ENCODE results near the gene YAE1. TPM values are rescaled to one million over a fixed set of nuclear protein-coding genes. Genes with fewer than 3 reads are reported as not detected.
A peak's percentile ranks its signal among the peaks of the same experiment; 100 is the strongest.

The YAE1 gene
- total RNA-seq, 2 experiments from 2014 or later = 17.7 to 20.1 TPM

DNA sequence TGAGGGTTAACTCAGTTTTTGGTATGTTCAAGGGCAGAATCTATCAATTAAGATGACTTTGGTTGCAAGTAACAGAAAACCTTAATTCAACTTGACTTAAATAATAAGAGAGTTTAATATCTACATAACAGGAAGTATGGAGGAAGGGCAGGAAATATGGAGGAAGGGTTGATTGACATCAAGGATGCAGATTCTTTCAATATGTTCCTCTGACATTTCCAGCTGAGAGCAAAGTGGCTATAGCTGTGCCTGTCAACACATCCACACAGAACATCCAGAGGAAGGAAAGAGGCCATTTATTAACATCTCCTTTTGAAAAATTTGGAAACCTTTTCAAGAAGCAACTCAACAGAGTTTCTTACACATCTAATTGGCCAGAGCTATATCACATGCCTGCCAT lies 37.7 kb downstream of the YAE1 start:
- POLR2A ChIA-PET = no interaction called here
- peaks cover 30% of the 10 kb centered on the region for H3K4me1 Mint-ChIP-seq
- H3K4me3 Mint-ChIP-seq = no peak overlapping the region
- H3K9me3 Mint-ChIP-seq = peaks cover 12% of the 10 kb centered on the region
- peaks cover 1% of the 10 kb centered on the region for H3K27me3 Mint-ChIP-seq
- H3K27ac Mint-ChIP-seq = no peak overlapping the region
- DNase-seq (no peak), ATAC-seq (ENCODE audit: low read depth) (no peak)
- peaks cover 7% of the 10 kb centered on the region for H3K36me3 Mint-ChIP-seq

DNA sequence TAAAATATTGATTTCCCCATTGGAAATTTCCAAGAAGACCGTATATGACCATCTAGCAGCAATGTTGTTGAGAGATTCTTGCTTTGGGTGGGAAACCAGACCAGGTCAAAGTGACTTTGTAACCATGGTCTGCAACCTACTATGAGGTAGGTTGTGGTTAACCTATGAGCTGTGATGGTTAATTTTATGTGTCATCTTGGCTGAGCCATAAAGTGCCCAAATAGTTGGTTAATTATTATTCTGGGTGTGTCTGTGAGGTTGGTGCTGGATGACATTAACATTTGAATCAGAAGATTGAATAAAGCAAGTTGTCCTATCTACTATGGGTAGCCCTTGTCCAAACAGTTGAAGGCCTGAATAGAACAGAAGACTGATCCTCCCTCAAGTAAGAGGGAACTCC lies 38.9 kb downstream of the YAE1 start:
- Mint-ChIP-seq H3K4me1 (peaks cover 38% of the 10 kb centered on the region), H3K4me3 (no peak overlapping the region), H3K9me3 (peaks cover 12% of the 10 kb centered on the region), H3K27ac (no peak overlapping the region), H3K36me3 (peaks cover 9% of the 10 kb centered on the region), H3K27me3 (peaks cover 5% of the 10 kb centered on the region)
- POLR2A ChIA-PET = interaction anchor here (0.8 kb wide), 1 partner anchor 18 kb away, joined by 3 read pairs; the partner anchor contains the start of gene RALA
- ATAC-seq (ENCODE audit: low read depth) = no peak
- DNase-seq = no peak

DNA sequence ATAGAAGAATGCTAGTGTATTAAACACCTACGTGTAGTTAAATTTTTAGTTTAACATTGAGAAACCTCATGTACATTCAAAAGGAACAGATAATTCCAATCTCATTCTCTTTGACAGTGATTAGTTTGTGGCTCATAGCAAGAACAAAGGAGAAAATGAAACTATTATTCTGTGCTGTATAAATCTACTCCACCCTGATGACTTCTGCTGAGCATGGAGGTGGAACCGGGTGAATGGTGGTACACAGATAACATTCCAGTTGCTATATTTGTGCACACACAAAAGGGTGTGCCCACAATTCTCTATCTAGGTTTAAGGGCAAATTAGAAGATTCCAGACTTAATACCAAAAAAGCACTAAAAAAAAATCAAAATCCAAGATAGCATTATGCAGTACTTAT lies 40.1 kb downstream of the YAE1 start:
- POLR2A ChIA-PET = no interaction called here
- no peak overlapping the region for H3K27ac Mint-ChIP-seq
- DNase-seq = no peak
- H3K27me3 Mint-ChIP-seq = peaks cover 9% of the 10 kb centered on the region
- peak; percentile 49 for ATAC-seq (ENCODE audit: low read depth)
- peaks cover 38% of the 10 kb centered on the region for H3K4me1 Mint-ChIP-seq
- H3K9me3 Mint-ChIP-seq = peaks cover 12% of the 10 kb centered on the region
- H3K36me3 Mint-ChIP-seq = peaks cover 11% of the 10 kb centered on the region
- H3K4me3 Mint-ChIP-seq = no peak overlapping the region

DNA sequence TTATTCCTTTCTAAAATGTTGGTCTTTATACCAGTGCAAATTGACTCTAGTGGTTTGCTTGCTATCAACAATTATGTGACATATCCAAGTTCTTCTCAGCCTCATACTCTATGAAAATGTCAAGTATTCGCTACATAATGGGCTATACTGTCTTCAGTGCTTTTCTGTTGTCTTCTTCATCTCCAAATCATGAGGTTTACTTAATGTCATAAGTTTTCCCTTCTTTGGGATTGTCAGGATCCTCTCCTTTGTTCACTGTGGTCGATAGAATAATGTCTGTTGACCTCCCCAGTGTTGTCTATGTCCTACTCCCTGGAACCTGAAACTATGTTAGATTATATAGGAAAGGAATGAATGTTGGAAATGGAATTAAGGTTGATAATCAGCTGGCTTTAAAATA lies 40.7 kb downstream of the YAE1 start:
- no peak for ATAC-seq (ENCODE audit: low read depth)
- no peak for DNase-seq
- H3K36me3 Mint-ChIP-seq = peaks cover 11% of the 10 kb centered on the region
- peaks cover 38% of the 10 kb centered on the region for H3K4me1 Mint-ChIP-seq
- peaks cover 10% of the 10 kb centered on the region for H3K27me3 Mint-ChIP-seq
- no peak overlapping the region for H3K4me3 Mint-ChIP-seq
- no peak overlapping the region for H3K27ac Mint-ChIP-seq
- peaks cover 12% of the 10 kb centered on the region for H3K9me3 Mint-ChIP-seq
- POLR2A ChIA-PET = no interaction called here

DNA sequence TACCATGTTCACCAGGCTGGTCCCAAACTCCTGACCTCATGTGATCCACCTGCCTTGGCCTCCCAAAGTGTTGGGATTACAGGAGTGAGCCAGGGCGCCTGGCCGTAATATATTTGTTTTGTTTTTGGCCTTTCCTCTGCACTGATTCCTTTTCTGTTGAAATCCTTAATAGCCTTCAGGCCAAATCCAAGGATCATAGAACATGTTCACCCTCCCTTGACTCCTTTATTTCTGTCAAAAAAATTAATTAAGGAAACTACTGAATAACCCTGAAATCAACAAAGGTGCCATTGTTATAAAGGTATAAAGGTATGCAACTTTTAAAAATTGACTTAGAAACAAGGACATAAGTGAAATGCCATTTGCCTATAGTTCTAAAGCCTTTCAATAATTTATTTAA lies 41.7 kb downstream of the YAE1 start:
- ATAC-seq (ENCODE audit: low read depth) (no peak), DNase-seq (no peak)
- peaks cover 38% of the 10 kb centered on the region for H3K4me1 Mint-ChIP-seq
- H3K27me3 Mint-ChIP-seq = peaks cover 14% of the 10 kb centered on the region
- H3K9me3 Mint-ChIP-seq = peaks cover 12% of the 10 kb centered on the region
- POLR2A ChIA-PET = no interaction called here
- no peak overlapping the region for H3K4me3 Mint-ChIP-seq
- peaks cover 11% of the 10 kb centered on the region for H3K36me3 Mint-ChIP-seq
- H3K27ac Mint-ChIP-seq = no peak overlapping the region

DNA sequence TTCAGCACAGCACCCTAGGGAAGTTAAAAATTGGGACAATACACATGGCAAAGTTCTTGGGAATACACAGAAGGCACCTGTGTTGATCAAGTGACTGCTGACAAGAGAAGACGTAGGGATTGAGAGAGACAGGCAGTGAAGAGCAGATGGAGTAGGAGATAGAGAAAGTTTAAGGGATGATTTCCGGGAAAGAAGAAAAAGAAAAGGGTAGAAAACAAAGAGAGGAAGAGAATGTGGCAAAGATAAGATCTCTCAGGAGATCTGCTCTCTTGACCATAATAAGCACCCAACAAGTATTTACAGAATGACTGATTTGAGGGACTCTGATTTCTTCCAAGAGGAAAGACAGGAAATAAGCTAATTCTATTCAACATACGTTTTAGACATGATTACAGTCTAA lies 42.1 kb downstream of the YAE1 start:
- POLR2A ChIA-PET = interaction anchor here (1.4 to 2.2 kb wide), 2 partner anchors 14 to 16 kb away, joined by 4 to 5 read pairs; no protein-coding TSS in a partner anchor
- peaks cover 12% of the 10 kb centered on the region for H3K9me3 Mint-ChIP-seq
- peaks cover 17% of the 10 kb centered on the region for H3K27me3 Mint-ChIP-seq
- no peak overlapping the region for H3K27ac Mint-ChIP-seq
- ATAC-seq (ENCODE audit: low read depth) (no peak), DNase-seq (no peak)
- H3K4me3 Mint-ChIP-seq = peak overlapping the region; percentile 4
- H3K36me3 Mint-ChIP-seq = peaks cover 11% of the 10 kb centered on the region
- H3K4me1 Mint-ChIP-seq = peaks cover 38% of the 10 kb centered on the region

DNA sequence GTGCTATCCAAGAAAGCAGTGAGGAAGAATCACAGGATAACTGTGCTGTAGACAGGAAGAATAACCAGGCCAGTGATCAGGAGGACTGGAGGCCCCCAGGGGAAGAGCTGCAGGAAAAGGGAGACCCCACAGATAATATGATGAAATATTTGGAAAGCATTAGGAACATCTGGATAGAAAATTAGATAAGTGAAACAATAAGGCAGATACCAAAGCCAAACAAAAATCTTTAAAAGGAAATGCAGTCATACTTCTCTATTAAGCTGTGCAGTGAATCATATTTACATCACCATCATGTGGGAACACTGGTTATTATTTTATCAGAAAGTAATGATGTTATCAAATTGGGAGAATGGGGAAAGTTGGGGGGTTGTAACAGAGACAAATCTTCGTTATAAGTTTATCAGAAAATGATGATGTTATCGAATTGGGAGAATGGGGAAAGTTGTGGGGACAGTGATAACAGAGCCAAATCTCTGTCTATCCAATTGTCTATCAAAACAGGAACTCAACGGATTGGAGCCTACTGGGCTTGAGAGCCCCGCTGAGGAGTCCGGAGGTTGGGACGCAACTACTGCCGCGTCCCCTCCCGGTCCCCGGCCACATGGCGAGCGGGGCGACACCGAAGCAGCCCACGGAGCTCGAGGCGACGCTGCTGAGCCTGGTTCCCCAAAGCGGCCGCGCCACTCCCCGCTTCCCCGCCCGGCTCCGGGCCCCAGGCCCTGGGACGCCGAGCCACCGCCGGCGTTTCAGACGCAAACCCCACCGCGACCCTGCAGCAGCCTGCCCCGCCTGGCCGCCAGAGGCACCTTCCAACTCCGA lies 43.1 kb downstream of the YAE1 start:
- Mint-ChIP-seq H3K27me3 (peaks cover 18% of the 10 kb centered on the region), H3K4me3 (peak overlapping the region; percentile 71), H3K27ac (no peak overlapping the region), H3K9me3 (peaks cover 6% of the 10 kb centered on the region), H3K4me1 (peaks cover 35% of the 10 kb centered on the region), H3K36me3 (peaks cover 11% of the 10 kb centered on the region)
- POLR2A ChIA-PET = interaction anchor here (0.7 to 2.2 kb wide), 3 partner anchors 13 to 284 kb away, joined by 3 to 5 read pairs (median 4); no protein-coding TSS in a partner anchor
- ATAC-seq (ENCODE audit: low read depth) = peak; percentile 53
- DNase-seq = peak; percentile 40

DNA sequence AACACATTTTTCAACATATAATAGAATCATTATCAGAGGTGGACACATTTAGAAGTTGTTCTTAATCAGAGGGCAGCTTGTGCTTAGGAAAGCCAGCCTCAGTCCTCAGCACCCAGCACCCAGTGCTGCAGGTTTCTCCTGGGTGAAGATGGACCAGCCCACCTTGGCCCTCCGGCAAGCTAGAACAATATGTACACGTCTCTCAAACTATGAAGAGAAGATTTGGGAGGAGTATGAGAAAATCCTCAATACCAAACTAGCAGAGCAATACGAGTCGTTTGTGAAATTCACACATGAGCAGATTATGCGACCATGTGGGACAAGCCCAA lies 43.7 kb downstream of the YAE1 start:
- ATAC-seq (ENCODE audit: low read depth) = no peak
- POLR2A ChIA-PET = interaction anchor here (0.7 to 2.2 kb wide), 2 partner anchors 13 to 283 kb away, joined by 3 to 5 read pairs; no protein-coding TSS in a partner anchor
- DNase-seq = no peak
- Mint-ChIP-seq H3K27me3 (peaks cover 18% of the 10 kb centered on the region), H3K27ac (no peak overlapping the region), H3K9me3 (peaks cover 6% of the 10 kb centered on the region), H3K36me3 (peaks cover 9% of the 10 kb centered on the region), H3K4me1 (peaks cover 32% of the 10 kb centered on the region), H3K4me3 (peak overlapping the region; percentile 71)

DNA sequence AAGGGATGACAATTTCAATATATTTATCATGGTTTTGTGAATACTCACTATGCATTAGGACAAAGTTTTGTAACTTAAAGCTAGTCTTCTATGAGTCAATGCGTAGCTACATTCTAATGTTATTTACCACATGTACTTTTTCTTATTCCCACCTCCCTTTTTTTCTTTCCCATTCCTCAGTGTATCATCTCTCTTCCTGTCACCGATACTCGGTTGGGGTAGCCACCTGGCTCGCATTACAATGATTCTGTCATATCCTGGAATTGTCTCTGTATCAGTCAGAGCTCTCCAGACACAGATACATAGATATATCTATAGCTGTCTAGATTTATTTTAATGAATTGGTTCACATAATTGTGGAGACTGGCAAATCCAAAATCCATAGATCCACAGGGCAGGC lies 47.4 kb downstream of the YAE1 start:
- peaks cover 11% of the 10 kb centered on the region for H3K4me1 Mint-ChIP-seq
- POLR2A ChIA-PET = interaction anchor here (2.1 kb wide), 1 partner anchor 9 kb away, joined by 7 read pairs; the partner anchor contains the start of gene RALA
- H3K9me3 Mint-ChIP-seq = no peaks in the 10 kb centered on the region
- ATAC-seq (ENCODE audit: low read depth) = no peak
- no peak overlapping the region for H3K4me3 Mint-ChIP-seq
- no peak overlapping the region for H3K27ac Mint-ChIP-seq
- DNase-seq = no peak
- H3K36me3 Mint-ChIP-seq = peaks cover 4% of the 10 kb centered on the region
- H3K27me3 Mint-ChIP-seq = peaks cover 25% of the 10 kb centered on the region

DNA sequence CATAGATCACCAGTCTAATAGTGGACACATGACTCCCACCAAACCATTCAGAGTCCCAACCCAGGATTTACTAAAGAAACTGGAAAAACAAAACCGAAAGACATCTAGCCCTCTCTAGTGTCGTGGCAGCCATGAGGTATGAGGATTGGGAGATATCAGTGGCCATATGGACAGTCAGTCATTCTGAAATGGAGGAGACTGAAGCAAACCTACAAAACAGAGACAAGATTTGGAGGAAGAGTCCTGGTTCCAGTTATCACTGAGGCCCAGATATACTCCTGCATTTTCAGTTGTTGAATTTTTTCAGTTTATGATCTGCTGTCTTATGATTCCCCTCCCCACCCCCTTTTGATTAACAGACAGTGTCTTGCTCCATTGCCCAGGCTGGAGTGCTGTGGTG lies 48.1 kb downstream of the YAE1 start:
- Mint-ChIP-seq H3K4me3 (no peak overlapping the region), H3K27ac (no peak overlapping the region), H3K36me3 (peaks cover 4% of the 10 kb centered on the region), H3K27me3 (peaks cover 22% of the 10 kb centered on the region), H3K4me1 (peaks cover 6% of the 10 kb centered on the region), H3K9me3 (no peaks in the 10 kb centered on the region)
- DNase-seq (no peak), ATAC-seq (ENCODE audit: low read depth) (no peak)
- POLR2A ChIA-PET = interaction anchor here (2.1 kb wide), 1 partner anchor 9 kb away, joined by 7 read pairs; the partner anchor contains the start of gene RALA

DNA sequence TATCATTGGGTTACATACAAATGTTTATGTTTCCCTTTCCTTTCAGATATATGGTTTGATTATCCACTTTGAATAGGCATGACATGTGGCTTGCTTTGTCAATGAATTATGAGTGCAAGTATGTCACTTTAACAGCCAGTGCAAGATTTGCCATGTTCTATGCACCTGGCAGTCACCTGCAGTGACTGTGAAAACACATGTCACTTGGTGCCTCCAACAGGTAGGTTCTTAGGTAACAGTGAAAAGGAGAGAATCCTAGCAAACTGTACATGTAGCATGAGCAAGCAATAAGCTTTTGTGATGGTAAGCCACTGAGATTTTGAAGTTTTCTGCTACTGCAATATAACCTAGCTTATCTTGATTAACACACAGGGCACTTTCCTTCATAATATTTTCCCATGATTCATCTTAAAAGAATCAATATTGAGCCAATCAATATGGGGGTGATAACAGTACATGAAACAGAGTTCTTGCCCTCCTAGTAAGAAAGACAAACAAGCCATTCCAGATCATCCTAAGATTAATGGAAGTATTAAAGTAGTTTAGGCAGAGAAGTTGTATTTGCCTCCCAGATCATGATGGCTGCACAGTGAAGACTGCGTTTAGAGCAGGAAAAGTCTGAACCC lies 49.3 kb downstream of the YAE1 start:
- peaks cover 2% of the 10 kb centered on the region for H3K4me1 Mint-ChIP-seq
- no peak overlapping the region for H3K27ac Mint-ChIP-seq
- POLR2A ChIA-PET = no interaction called here
- ATAC-seq (ENCODE audit: low read depth) (no peak), DNase-seq (no peak)
- H3K36me3 Mint-ChIP-seq = peaks cover 2% of the 10 kb centered on the region
- peaks cover 20% of the 10 kb centered on the region for H3K27me3 Mint-ChIP-seq
- H3K4me3 Mint-ChIP-seq = no peak overlapping the region
- no peaks in the 10 kb centered on the region for H3K9me3 Mint-ChIP-seq

DNA sequence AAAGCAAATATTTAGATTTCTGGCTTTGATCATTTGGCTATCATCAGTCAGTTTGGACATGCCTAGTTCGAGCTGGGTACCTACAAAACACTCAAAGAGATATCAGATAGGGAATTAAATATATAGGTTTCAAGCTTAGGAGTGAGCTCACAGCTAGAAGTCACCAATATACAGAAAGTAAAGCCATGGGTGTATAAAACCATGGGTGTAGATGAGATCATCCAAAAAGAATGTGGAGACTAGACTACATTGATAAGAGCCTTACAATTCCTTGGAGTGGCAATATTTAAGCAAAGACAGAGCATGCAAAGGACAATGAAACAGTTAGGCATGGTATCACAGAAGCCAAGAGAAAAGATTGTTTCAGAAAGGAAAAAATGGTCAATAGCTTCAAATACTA lies 49.9 kb downstream of the YAE1 start:
- peaks cover 2% of the 10 kb centered on the region for H3K4me1 Mint-ChIP-seq
- POLR2A ChIA-PET = no interaction called here

DNA sequence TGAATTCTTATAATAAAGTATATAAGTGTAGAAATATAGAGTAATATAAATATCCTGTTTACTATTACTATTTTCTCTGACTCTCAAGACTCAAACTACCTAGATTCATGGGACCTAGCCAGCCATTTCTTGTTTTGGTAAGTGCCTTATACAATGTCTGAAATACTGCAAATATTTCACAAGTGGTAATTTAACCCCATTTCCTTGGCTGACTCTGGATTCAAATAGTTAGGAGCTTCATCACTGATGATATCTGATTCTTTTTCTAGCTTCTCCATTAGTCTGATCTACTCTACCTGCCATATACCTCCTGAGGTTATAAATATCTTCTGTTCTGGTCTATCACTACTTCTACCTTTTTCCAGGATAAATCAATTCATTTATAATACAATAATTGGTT lies 50.8 kb downstream of the YAE1 start:
- no peak for ATAC-seq (ENCODE audit: low read depth)
- Mint-ChIP-seq H3K4me3 (no peak overlapping the region), H3K27ac (no peak overlapping the region), H3K36me3 (peaks cover 1% of the 10 kb centered on the region), H3K27me3 (peaks cover 15% of the 10 kb centered on the region), H3K4me1 (peaks cover 4% of the 10 kb centered on the region), H3K9me3 (no peaks in the 10 kb centered on the region)
- no peak for DNase-seq
- POLR2A ChIA-PET = no interaction called here

More for the DNA sequence above, 49.9 kb downstream of the YAE1 start:
- no peaks in the 10 kb centered on the region for H3K9me3 Mint-ChIP-seq
- H3K36me3 Mint-ChIP-seq = no peaks in the 10 kb centered on the region
- no peak for ATAC-seq (ENCODE audit: low read depth)
- no peak for DNase-seq
- H3K4me3 Mint-ChIP-seq = no peak overlapping the region
- H3K27me3 Mint-ChIP-seq = peaks cover 16% of the 10 kb centered on the region
- H3K27ac Mint-ChIP-seq = no peak overlapping the region

DNA sequence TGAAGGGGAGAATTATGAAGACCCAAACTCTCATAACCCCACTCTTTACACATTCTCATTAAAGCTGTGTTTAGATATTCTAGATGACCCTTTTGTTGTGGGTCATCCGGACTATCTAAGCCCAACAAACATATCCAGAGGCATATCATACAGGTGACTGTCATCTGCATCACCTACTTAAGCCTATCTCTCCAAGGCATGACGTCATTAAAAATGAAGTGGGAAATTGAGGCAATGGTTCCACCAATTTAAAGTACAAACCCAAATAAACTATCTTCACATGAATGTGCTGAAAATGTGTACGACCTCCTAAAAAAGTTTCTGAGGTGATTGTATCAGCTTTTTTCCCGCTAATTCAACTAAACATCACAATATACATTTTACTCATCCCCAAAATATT lies 52.7 kb downstream of the YAE1 start:
- no peak for ATAC-seq (ENCODE audit: low read depth)
- Mint-ChIP-seq H3K4me1 (peaks cover 10% of the 10 kb centered on the region), H3K9me3 (no peaks in the 10 kb centered on the region), H3K27me3 (peaks cover 7% of the 10 kb centered on the region), H3K4me3 (no peak overlapping the region), H3K36me3 (peaks cover 2% of the 10 kb centered on the region), H3K27ac (no peak overlapping the region)
- DNase-seq = no peak
- POLR2A ChIA-PET = no interaction called here

Measured in activated naive CD8-positive, alpha-beta T cell treated with anti-CD3 and anti-CD28 coated beads, Interleukin-2, amount 10 ng/mL, durations not matched to agents 7 days and 5 days (primary cell).